ENCODE data around the gene LRRC17. TPM values are rescaled to one million over a fixed set of nuclear protein-coding genes. Genes with fewer than 3 reads are reported as not detected.
A peak's percentile ranks its signal among the peaks of the same experiment; 100 is the strongest.

LRRC17 gene
- total and polyA plus RNA-seq, 8 donors, result 2.2 to 27.9 (median 2.7) TPM; not detected in 3

GRCh38 chr7:102991540-102992214, 78.9 kb downstream of the LRRC17 start:
- Histone ChIP-seq H3K9me3 (no peaks in the 10 kb centered on the region), H3K36me3 (no peaks in the 10 kb centered on the region), H3K4me3 (no peak overlapping the region), H3K27me3 (no peaks in the 10 kb centered on the region), H3K27ac (peak overlapping the region; percentile 63 to 84 (median 76)), H3K4me1 (peaks cover 15 to 41% (median 24%) of the 10 kb centered on the region in 4 donors)
- DNase-seq, result peak; percentile 72 to 79
- TF ChIP-seq POLR2AphosphoS5 (IDR thresholded peaks at IDR 0.05), result peak in 2 of 3 donors; percentile 43 to 73
- TF ChIP-seq EP300 (IDR thresholded peaks at IDR 0.05), result no peak
- intact Hi-C loops (cut with DNase I; ENCODE audit: low total_unique reads), result no loop called here
- WGBS, 5 donors, result 28 to 49% (median 38%) methylated on average over 2 of the region's 2 CpGs

- H3K4me3 ChIP-seq, result no peak overlapping the region
- no peak for DNase-seq
- intact Hi-C loops (cut with DNase I; ENCODE audit: low total_unique reads), result no loop called here
- H3K4me1 ChIP-seq, result peaks cover 15 to 41% (median 24%) of the 10 kb centered on the region in 4 donors
- 50 to 71% (median 57%) methylated on average over 5 of the region's 5 CpGs for WGBS, 5 donors
- H3K27me3 ChIP-seq, result no peaks in the 10 kb centered on the region
- H3K36me3 ChIP-seq, result no peaks in the 10 kb centered on the region
- peak overlapping the region; percentile 63 to 87 (median 81) for H3K27ac ChIP-seq
- no peaks in the 10 kb centered on the region for H3K9me3 ChIP-seq
- TF ChIP-seq EP300 (IDR thresholded peaks at IDR 0.05) (no peak), POLR2A (IDR thresholded peaks at IDR 0.05) (no peak), POLR2AphosphoS5 (IDR thresholded peaks at IDR 0.05) (no peak), CTCF (IDR thresholded peaks at IDR 0.05) (no peak)
These were observed 79.7 kb downstream of the LRRC17 start for GRCh38 chr7:102992509-102992937.

- Histone ChIP-seq H3K4me3 (no peak overlapping the region), H3K36me3 (no peaks in the 10 kb centered on the region), H3K4me1 (peaks cover 15 to 41% (median 24%) of the 10 kb centered on the region in 4 donors), H3K27ac (peak overlapping the region; percentile 63 to 87 (median 81)), H3K27me3 (no peaks in the 10 kb centered on the region), H3K9me3 (no peaks in the 10 kb centered on the region)
- TF ChIP-seq EP300 (IDR thresholded peaks at IDR 0.05) (no peak), POLR2AphosphoS5 (IDR thresholded peaks at IDR 0.05) (peak in 2 of 3 donors; percentile 68 to 87)
- intact Hi-C loops (cut with DNase I; ENCODE audit: low total_unique reads), result no loop called here
- peak in 1 of 2 donors; percentile 82 for DNase-seq
- WGBS, 5 donors, result 1 to 19% (median 8%) methylated on average over 2 of the region's 2 CpGs
These were observed 80.3 kb downstream of the LRRC17 start for GRCh38 chr7:102992938-102993717.

GRCh38 chr7:102993718-102994029, 80.9 kb downstream of the LRRC17 start:
- TF ChIP-seq POLR2A (IDR thresholded peaks at IDR 0.05), result no peak
- no peak for TF ChIP-seq CTCF (IDR thresholded peaks at IDR 0.05)
- TF ChIP-seq EP300 (IDR thresholded peaks at IDR 0.05), result no peak
- no peak for TF ChIP-seq POLR2AphosphoS5 (IDR thresholded peaks at IDR 0.05)
- Histone ChIP-seq H3K36me3 (no peaks in the 10 kb centered on the region), H3K4me1 (peaks cover 15 to 40% (median 24%) of the 10 kb centered on the region in 4 donors), H3K27me3 (no peaks in the 10 kb centered on the region), H3K4me3 (no peak overlapping the region), H3K9me3 (no peaks in the 10 kb centered on the region), H3K27ac (peak overlapping the region in 4 of 5 donors; percentile 63 to 84 (median 78))
- intact Hi-C loops (cut with DNase I; ENCODE audit: low total_unique reads), result no loop called here
- no peak for DNase-seq
- 4 to 15% (median 10%) methylated on average over 1 of the region's 1 CpG for WGBS, 5 donors

- Histone ChIP-seq H3K27ac (no peak overlapping the region), H3K36me3 (no peaks in the 10 kb centered on the region), H3K27me3 (no peaks in the 10 kb centered on the region), H3K4me1 (peaks cover 15 to 31% (median 24%) of the 10 kb centered on the region in 4 donors), H3K4me3 (no peak overlapping the region), H3K9me3 (no peaks in the 10 kb centered on the region)
- intact Hi-C loops (cut with DNase I; ENCODE audit: low total_unique reads), result no loop called here
- DNase-seq, result no peak
- TF ChIP-seq CTCF (IDR thresholded peaks at IDR 0.05) (no peak), POLR2AphosphoS5 (IDR thresholded peaks at IDR 0.05) (no peak), EP300 (IDR thresholded peaks at IDR 0.05) (no peak), POLR2A (IDR thresholded peaks at IDR 0.05) (no peak)
- WGBS, 5 donors, result 89 to 94% (median 90%) methylated on average over 3 of the region's 3 CpGs
These were observed 81.8 kb downstream of the LRRC17 start for GRCh38 chr7:102994567-102994966.
